Activated T-helper 2 cell treated with anti-CD3 and anti-CD28 coated beads, Interferon-gamma antibody, Interleukin-2, Interleukin-4, amounts not matched to agents 10 μg/mL and 5 μg/mL and 100 μg/mL, durations not matched to agents 14 hours and 24 hours and 36 hours (primary cell): ENCODE data around the gene CMSS1. TPM values are rescaled to one million over a fixed set of nuclear protein-coding genes. Genes with fewer than 3 reads are reported as not detected.

Source experiments
- DNase-seq: peaks from one replicate; pipeline ENCODE4 v3.0.0; 2021; ENCODE audit warnings: low spot score
- H3K27ac Mint-ChIP-seq: one replicate; pipeline ENCODE4 v1.8.0; 2021; ENCODE audit warnings: mixed read lengths
- H3K27me3 Mint-ChIP-seq: one replicate; pipeline ENCODE4 v1.8.0; 2021; ENCODE audit warnings: low read depth, mixed read lengths
- H3K36me3 Mint-ChIP-seq: one replicate; pipeline ENCODE4 v1.8.0; 2021; ENCODE audit warnings: low read depth, mixed read lengths
- H3K4me1 Mint-ChIP-seq: one replicate; pipeline ENCODE4 v1.8.0; 2021; ENCODE audit warnings: low read depth, mixed read lengths
- H3K4me3 Mint-ChIP-seq: one replicate; pipeline ENCODE4 v1.8.0; 2021; ENCODE audit warnings: low read depth, mild to moderate bottlenecking, moderate library complexity, mixed read lengths
- H3K9me3 Mint-ChIP-seq: one replicate; pipeline ENCODE4 v1.8.0; 2021; ENCODE audit warnings: mixed read lengths
- intact Hi-C: fragments of 100-400 bp; cut with micrococcal nuclease; formaldehyde crosslinking; loops from one replicate; pipeline ENCODE4 v1.15.1; 2023
- total RNA-seq: library from RNA; stranded (reverse); gene quantifications from 2 replicates; pipeline ENCODE4 v1.2.3, GENCODE V29; 2022

Gene CMSS1
- total RNA-seq, 1 donor from 2014 or later: 138 TPM

DNA sequence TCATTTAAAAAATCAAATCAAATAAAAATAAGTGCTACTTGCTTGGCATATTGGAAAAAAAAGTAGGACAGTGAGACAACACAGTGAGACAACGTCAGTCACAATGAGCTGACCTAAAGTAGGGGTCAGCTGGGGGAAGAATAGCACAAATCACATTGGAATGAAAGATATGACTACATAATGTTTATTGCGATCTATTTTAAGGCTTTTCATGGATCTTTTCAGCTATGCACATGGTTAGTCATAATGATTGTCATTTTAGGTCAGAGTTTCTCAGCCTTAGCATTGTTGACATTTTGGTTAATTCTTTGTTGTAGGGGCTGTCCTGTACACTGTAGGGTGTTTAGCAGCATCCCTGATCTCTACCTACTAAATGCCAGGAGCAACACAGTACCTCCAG, 44.5 kb downstream of the CMSS1 start:
- intact Hi-C loops: no loop called here
- Mint-ChIP-seq H3K4me3 (no peak overlapping the region), H3K27me3 (no peaks in the 10 kb centered on the region), H3K27ac (no peak overlapping the region), H3K4me1 (peaks cover 88% of the 10 kb centered on the region), H3K36me3 (peaks cover 61% of the 10 kb centered on the region), H3K9me3 (no peaks in the 10 kb centered on the region)
- DNase-seq: no peak

DNA sequence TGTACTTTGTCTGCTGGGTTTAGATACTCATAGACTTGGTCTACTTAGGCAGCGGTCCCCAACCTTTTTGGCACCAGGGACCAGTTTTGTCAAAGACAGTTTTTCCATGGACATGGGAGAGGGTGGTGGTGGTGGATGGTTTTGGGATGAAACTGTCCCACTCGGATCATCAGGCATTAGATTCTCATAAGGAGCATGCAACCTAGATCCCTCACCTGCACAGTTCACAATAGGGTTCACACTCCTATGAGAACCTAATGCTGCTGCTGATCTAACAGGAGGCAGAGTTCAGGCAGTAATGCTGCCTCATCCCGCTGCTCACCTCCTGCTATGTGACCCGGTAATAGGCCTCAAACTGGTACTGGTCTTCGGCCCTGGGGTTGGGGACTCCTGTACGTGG, 45.3 kb downstream of the CMSS1 start:
- Mint-ChIP-seq H3K4me1 (peaks cover 90% of the 10 kb centered on the region), H3K36me3 (peaks cover 61% of the 10 kb centered on the region), H3K27ac (peak overlapping the region; percentile 5), H3K27me3 (no peaks in the 10 kb centered on the region), H3K9me3 (no peaks in the 10 kb centered on the region), H3K4me3 (no peak overlapping the region)
- no peak for DNase-seq
- intact Hi-C loops: loop anchor here (1.0 kb wide), 1 partner anchor 9 kb away; no protein-coding TSS in a partner anchor

DNA sequence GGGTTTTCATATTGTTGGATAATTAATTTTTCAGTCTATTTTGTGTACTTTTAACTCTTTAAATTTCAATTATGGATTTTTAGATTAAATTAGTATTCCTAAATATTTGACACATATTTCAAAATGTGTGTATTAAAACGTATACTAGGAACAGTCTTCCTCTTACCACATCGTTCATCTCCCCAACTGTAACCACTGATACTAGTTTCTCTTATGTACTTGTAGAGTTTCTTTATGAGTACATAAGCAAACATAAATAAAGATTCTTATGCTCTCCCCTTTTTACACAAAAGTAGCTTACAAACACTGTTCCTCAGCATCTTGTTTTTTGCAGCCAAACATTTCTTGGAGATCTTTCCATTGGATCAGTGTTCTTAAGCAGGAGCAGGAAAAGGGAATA, 45.9 kb downstream of the CMSS1 start:
- DNase-seq: no peak
- H3K27me3 Mint-ChIP-seq: no peaks in the 10 kb centered on the region
- intact Hi-C loops: loop anchor here (1.0 kb wide), 1 partner anchor 9 kb away; no protein-coding TSS in a partner anchor
- H3K9me3 Mint-ChIP-seq: no peaks in the 10 kb centered on the region
- peak overlapping the region; percentile 75 for H3K27ac Mint-ChIP-seq
- peaks cover 61% of the 10 kb centered on the region for H3K36me3 Mint-ChIP-seq
- H3K4me1 Mint-ChIP-seq: peaks cover 94% of the 10 kb centered on the region
- H3K4me3 Mint-ChIP-seq: peak overlapping the region; percentile 67

DNA sequence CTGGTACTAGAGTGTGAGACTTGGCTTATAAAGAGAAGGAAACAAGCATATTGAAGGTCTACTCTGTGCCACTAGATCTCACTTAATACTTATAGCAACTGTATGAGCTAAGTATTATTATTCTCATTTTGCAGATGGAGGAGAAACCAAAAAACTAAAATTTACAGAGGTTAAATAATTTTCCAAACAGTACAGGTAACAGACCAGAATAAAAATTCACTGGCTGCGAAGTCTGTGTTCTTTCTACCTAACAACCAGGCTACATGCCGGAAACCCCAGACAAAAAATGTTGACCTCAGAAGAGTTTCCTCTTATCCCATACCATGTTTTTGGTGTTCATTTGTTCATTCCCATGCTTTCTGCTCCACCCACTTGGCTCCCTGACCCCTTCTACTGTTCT, 46.6 kb downstream of the CMSS1 start:
- Mint-ChIP-seq H3K4me3 (no peak overlapping the region), H3K27me3 (no peaks in the 10 kb centered on the region), H3K4me1 (peaks cover 93% of the 10 kb centered on the region), H3K27ac (peak overlapping the region; percentile 75), H3K9me3 (no peaks in the 10 kb centered on the region), H3K36me3 (peaks cover 59% of the 10 kb centered on the region)
- intact Hi-C loops: no loop called here
- no peak for DNase-seq

DNA sequence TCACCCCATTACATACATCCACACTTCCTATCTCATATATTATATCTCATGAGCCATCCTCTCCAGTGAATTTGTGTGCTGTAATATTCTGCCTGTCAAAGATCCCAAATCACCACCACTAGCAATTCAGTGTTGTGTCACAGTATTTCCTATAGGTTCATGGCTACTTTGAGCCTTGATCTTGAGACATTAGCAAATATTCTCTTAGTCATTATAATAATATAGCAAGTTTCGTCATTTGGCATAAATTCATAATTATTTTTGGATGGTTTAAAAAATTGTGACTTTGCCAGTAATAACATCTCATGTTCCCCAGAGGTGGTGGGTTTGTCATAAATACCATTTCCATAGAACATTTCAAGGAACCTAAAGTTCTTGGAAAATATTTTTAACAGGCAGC, 47.7 kb downstream of the CMSS1 start:
- no peak overlapping the region for H3K4me3 Mint-ChIP-seq
- H3K36me3 Mint-ChIP-seq: peaks cover 61% of the 10 kb centered on the region
- peaks cover 93% of the 10 kb centered on the region for H3K4me1 Mint-ChIP-seq
- no peak for DNase-seq
- intact Hi-C loops: no loop called here
- no peaks in the 10 kb centered on the region for H3K27me3 Mint-ChIP-seq
- no peaks in the 10 kb centered on the region for H3K9me3 Mint-ChIP-seq
- H3K27ac Mint-ChIP-seq: no peak overlapping the region

DNA sequence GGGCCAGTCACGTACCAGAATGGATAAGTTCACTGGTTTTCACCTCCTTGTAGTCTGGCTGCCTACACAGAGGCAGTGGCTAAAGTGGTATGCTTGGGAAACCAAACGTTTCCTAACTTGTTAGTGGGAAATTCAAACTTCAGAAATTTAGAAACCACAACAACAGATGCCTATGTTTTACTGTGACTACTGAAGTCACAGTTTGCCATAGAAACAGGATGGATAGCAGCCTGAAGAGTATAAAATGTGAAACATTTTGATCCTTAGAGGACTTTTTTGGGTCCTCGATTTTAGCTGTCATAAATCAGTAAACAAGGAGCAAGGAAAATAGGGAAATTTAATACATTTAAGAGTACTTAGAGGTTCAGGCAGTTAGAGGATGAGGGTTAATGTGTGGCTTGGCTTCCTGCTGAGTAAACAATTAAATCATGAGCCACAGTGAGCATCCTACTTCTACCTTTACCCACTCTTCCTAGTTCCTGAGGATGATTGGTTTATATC, 48.6 kb downstream of the CMSS1 start:
- Mint-ChIP-seq H3K27me3 (no peaks in the 10 kb centered on the region), H3K27ac (peak overlapping the region; percentile 83), H3K4me1 (peaks cover 93% of the 10 kb centered on the region), H3K9me3 (no peaks in the 10 kb centered on the region), H3K4me3 (peak overlapping the region; percentile 40), H3K36me3 (peaks cover 62% of the 10 kb centered on the region)
- peak; percentile 14 for DNase-seq
- intact Hi-C loops: loop anchor here (1.0 kb wide), 1 partner anchor 10 kb away; no protein-coding TSS in a partner anchor

DNA sequence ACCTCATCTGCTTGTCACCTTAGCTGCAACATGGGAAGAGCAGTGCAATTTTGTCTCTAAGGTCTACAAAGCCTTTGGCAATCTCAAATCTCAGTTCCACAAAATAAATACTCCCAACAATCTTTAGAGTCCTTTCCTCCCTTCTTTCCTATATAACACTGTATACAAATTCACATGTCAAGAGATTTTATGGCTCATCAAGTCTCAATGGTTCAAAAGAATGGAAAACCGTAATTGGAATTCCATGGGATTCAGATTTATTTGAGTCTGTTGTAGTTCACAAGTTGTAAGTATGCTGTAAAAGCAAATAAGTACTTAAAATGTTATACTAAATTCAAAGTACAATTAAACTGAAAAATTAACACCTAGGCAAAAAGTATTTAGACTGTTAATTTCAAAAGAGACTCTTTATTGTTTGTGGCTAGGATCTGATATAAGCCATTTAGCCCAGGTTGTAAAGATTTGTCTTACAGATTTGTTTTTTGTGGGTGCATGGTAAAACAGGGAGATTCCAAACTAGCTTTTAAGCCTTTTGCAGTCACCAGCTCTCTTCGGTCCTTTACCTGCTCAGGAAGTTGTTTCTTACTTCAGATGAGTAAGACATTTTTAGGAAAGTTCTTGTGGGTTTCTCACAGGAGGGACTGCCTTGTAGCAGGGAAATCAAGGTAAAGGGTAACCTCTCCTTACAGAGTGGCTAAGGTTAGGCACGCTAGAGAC, 50.1 kb downstream of the CMSS1 start:
- peaks cover 60% of the 10 kb centered on the region for H3K36me3 Mint-ChIP-seq
- no peaks in the 10 kb centered on the region for H3K9me3 Mint-ChIP-seq
- no peak for DNase-seq
- H3K4me3 Mint-ChIP-seq: no peak overlapping the region
- intact Hi-C loops: no loop called here
- H3K27ac Mint-ChIP-seq: peak overlapping the region; percentile 83
- peaks cover 95% of the 10 kb centered on the region for H3K4me1 Mint-ChIP-seq
- no peaks in the 10 kb centered on the region for H3K27me3 Mint-ChIP-seq

DNA sequence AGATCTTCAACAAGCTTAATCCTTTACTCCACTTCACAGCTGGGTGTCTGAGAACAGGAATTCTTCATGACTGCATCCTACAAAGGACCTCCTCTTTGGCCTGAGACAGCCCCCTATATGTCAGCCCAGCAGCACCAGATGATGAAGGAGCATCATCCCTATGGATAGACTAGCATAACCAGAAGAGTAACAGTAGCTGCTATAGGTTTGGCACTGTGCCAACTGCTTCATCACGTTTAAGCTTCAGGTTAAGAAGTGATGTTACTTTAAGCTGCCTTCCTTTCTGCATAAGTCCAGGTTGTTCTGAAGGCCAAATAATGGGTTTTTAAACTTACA, 50.6 kb downstream of the CMSS1 start:
- no peak for DNase-seq
- intact Hi-C loops: no loop called here
- Mint-ChIP-seq H3K4me3 (no peak overlapping the region), H3K27ac (peak overlapping the region; percentile 83), H3K9me3 (no peaks in the 10 kb centered on the region), H3K27me3 (no peaks in the 10 kb centered on the region), H3K4me1 (peaks cover 93% of the 10 kb centered on the region), H3K36me3 (peaks cover 55% of the 10 kb centered on the region)

DNA sequence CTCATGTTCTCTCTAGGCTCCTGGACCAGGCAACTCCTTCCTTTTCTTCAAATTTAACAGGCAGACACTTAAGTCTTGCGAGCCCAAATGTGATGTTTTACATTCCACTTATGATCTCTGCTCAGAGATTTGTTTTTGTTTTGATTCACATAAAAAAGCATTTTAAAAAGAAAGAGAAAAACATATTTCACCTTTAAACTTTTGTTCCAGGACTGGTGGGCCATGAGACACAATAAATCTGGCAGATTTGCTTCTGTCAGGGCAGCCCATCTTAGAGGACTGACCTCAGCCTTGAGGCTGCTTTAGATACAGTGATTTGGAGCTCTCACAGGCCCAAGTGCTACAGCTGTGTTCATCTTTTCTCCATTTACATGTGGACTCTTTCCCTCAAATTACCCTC, 52.0 kb downstream of the CMSS1 start:
- Mint-ChIP-seq H3K4me3 (no peak overlapping the region), H3K9me3 (no peaks in the 10 kb centered on the region), H3K36me3 (peaks cover 53% of the 10 kb centered on the region), H3K4me1 (peaks cover 90% of the 10 kb centered on the region), H3K27ac (no peak overlapping the region), H3K27me3 (no peaks in the 10 kb centered on the region)
- no peak for DNase-seq
- intact Hi-C loops: loop anchor here (5.0 kb wide), 2 partner anchors 98 to 843 kb away; no protein-coding TSS in a partner anchor

DNA sequence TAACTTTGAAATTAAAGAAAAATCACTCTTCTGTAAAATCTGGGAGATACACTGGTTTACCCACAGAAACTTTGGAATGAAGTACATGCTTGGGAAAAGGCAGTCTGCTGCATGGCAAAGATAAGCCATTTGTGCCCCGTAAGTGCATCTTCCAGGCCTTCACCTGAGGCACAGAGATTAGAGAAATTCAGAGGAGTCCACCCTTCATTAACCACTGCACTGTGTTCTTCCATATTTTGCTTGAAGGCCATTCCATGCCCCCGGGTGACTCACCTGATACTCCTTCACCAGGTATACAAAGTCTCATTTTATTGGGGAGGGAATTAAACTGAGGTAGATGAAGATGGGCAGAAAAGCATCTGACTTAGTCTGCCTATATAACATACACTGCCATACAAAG, 53.0 kb downstream of the CMSS1 start:
- peaks cover 47% of the 10 kb centered on the region for H3K36me3 Mint-ChIP-seq
- H3K27me3 Mint-ChIP-seq: no peaks in the 10 kb centered on the region
- H3K4me3 Mint-ChIP-seq: no peak overlapping the region
- peaks cover 85% of the 10 kb centered on the region for H3K4me1 Mint-ChIP-seq
- H3K9me3 Mint-ChIP-seq: no peaks in the 10 kb centered on the region
- DNase-seq: no peak
- no peak overlapping the region for H3K27ac Mint-ChIP-seq
- intact Hi-C loops: loop anchor here (5.0 kb wide), 2 partner anchors 97 to 842 kb away; no protein-coding TSS in a partner anchor

DNA sequence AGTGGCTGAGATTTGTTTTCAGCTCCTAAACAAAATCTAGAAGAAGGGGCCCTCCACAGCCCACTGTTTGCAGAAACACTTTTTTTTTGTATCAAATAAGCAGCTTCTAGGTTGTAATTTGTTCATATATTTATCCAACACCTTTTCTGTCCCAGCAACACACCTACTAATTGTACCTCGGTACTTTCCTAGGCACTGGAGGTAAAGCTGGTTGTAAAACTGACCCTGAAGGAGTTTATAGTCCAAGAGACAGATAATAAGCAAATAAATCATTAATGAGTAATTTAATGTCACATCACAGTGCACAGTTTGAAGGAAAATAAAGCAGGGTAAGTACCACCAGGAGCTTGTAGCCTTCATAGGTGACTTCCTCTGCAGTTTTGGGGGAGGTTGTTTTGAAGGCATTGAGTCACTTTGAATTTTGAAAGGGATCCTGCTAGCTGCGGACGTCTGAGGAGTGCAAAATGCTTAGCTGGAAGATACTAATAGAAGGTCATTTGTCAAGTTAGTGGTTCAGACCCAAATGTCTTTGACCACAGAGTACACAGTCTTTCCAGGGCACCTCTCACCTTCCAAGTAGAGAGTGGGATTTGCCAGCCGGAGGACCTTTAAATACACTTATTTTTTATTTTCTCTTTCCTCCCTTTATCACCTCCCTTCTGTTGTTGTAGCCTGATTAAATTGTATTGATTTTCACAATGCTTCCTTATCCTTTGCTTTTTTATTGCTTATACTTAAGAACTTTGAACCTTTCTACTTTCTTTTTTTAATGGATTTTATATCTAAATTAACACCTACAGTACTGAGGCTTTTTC, 53.8 kb downstream of the CMSS1 start:
- intact Hi-C loops: loop anchor here (1.0 to 5.0 kb wide), 6 partner anchors 8 to 841 kb away; no protein-coding TSS in a partner anchor
- peaks cover 80% of the 10 kb centered on the region for H3K4me1 Mint-ChIP-seq
- peak overlapping the region; percentile 79 for H3K27ac Mint-ChIP-seq
- peak overlapping the region; percentile 64 for H3K4me3 Mint-ChIP-seq
- DNase-seq: no peak
- H3K9me3 Mint-ChIP-seq: no peaks in the 10 kb centered on the region
- H3K36me3 Mint-ChIP-seq: peaks cover 43% of the 10 kb centered on the region
- H3K27me3 Mint-ChIP-seq: no peaks in the 10 kb centered on the region

DNA sequence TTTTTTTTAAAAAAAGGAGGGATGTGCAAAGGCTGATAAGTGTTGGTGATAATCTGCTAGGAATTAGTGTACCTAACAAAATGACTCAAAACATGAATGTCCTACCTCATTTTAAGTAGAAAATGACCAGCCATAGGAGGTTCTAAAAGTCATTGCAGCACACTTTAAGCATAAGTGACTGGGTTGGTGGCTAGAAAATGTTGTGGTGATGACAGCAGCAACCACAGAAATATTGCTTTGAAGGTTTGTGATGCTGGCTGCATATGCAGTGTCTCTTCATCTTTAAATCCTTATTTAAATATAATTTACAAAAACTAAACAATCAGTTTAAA, 55.2 kb downstream of the CMSS1 start:
- Mint-ChIP-seq H3K4me1 (peaks cover 76% of the 10 kb centered on the region), H3K27me3 (peaks cover 1% of the 10 kb centered on the region), H3K9me3 (no peaks in the 10 kb centered on the region), H3K4me3 (peak overlapping the region; percentile 64), H3K36me3 (peaks cover 43% of the 10 kb centered on the region), H3K27ac (peak overlapping the region; percentile 79)
- peak; percentile 32 for DNase-seq
- intact Hi-C loops: loop anchor here (1.0 to 5.0 kb wide), 7 partner anchors 10 to 839 kb away; no protein-coding TSS in a partner anchor
